Measurements from ENCODE around the gene DHX35. TPM values are rescaled to one million over a fixed set of nuclear protein-coding genes. Genes with fewer than 3 reads are reported as not detected.

Gene DHX35
- 10 to 100 TPM in 4 of 6 donors, 1 to 10 TPM in 2; 9.6 to 40.9 (median 12.0) TPM for total RNA-seq

- TF ChIP-seq POLR2A (IDR thresholded peaks at IDR 0.05), result peak in 2 of 4 donors; percentile 62 to 64
- TF ChIP-seq EP300 (IDR thresholded peaks at IDR 0.05), result no peak
- TF ChIP-seq CTCF (IDR thresholded peaks at IDR 0.05), result peak in 2 of 6 experiments; percentile 10 to 27
- peak; percentile 55 to 72 for TF ChIP-seq POLR2AphosphoS5 (IDR thresholded peaks at IDR 0.05)
- H3K27ac ChIP-seq, result peak within 1 kb of the TSS; percentile 86 to 90 (median 88)
- peaks cover 0 to 5% (median 0%) of the 10 kb centered on the region in 4 donors for H3K36me3 ChIP-seq
- H3K4me3 ChIP-seq, result peak within 1 kb of the TSS; percentile 87 to 96 (median 92)
- H3K4me1 ChIP-seq, result peaks cover 9 to 14% (median 14%) of the 10 kb centered on the region in 4 donors
- H3K27me3 ChIP-seq, result no peaks in the 10 kb centered on the region
- ATAC-seq (ENCODE audit: low FRiP score in 2 of 2) (peak; percentile 100), DNase-seq (peak; percentile 99 to 100)
- WGBS, 2 donors, result 1% methylated on average over 13 to 43 of the region's 70 CpGs
- no peaks in the 10 kb centered on the region for H3K9me3 ChIP-seq
These were observed at the start of gene DHX35 for GRCh38 chr20:38962044-38962927. TSS of gene DHX35 (plus strand) at chr20:38962344. CDS start at chr20:38962368, 24 bp downstream.

GRCh38 chr20:38915355-38915754 lies 46.8 kb upstream of the DHX35 start:
- no peak overlapping the region for H3K4me3 ChIP-seq
- H3K9me3 ChIP-seq, result no peaks in the 10 kb centered on the region
- 93 to 97% methylated on average over 7 of the region's 7 CpGs for WGBS, 2 donors
- no peaks in the 10 kb centered on the region for H3K27me3 ChIP-seq
- TF ChIP-seq EP300 (IDR thresholded peaks at IDR 0.05), result no peak
- no peak for TF ChIP-seq POLR2A (IDR thresholded peaks at IDR 0.05)
- no peak for TF ChIP-seq POLR2AphosphoS5 (IDR thresholded peaks at IDR 0.05)
- no peak for TF ChIP-seq CTCF (IDR thresholded peaks at IDR 0.05)
- H3K27ac ChIP-seq, result no peak overlapping the region
- ATAC-seq (ENCODE audit: low FRiP score in 2 of 2) (no peak), DNase-seq (no peak)
- no peaks in the 10 kb centered on the region for H3K4me1 ChIP-seq
- peaks cover 0 to 22% (median 9%) of the 10 kb centered on the region in 4 donors for H3K36me3 ChIP-seq

- Histone ChIP-seq H3K4me3 (no peak overlapping the region), H3K27ac (no peak overlapping the region), H3K9me3 (no peaks in the 10 kb centered on the region), H3K27me3 (no peaks in the 10 kb centered on the region), H3K4me1 (no peaks in the 10 kb centered on the region), H3K36me3 (peaks cover 0 to 32% (median 11%) of the 10 kb centered on the region in 4 donors)
- no peak for TF ChIP-seq POLR2A (IDR thresholded peaks at IDR 0.05)
- TF ChIP-seq POLR2AphosphoS5 (IDR thresholded peaks at IDR 0.05), result no peak
- TF ChIP-seq EP300 (IDR thresholded peaks at IDR 0.05), result no peak
- TF ChIP-seq CTCF (IDR thresholded peaks at IDR 0.05), result no peak
- no peak for ATAC-seq (ENCODE audit: low FRiP score in 2 of 2)
- DNase-seq, result no peak
- WGBS, 2 donors, result 82 to 84% methylated on average over 4 of the region's 4 CpGs
These were observed 44.5 kb upstream of the DHX35 start for GRCh38 chr20:38917657-38918056.

GRCh38 chr20:38918172-38918571 lies 44.0 kb upstream of the DHX35 start:
- no peak overlapping the region for H3K27ac ChIP-seq
- TF ChIP-seq CTCF (IDR thresholded peaks at IDR 0.05) (no peak), POLR2A (IDR thresholded peaks at IDR 0.05) (no peak), POLR2AphosphoS5 (IDR thresholded peaks at IDR 0.05) (no peak), EP300 (IDR thresholded peaks at IDR 0.05) (no peak)
- H3K4me1 ChIP-seq, result no peaks in the 10 kb centered on the region
- peaks cover 0 to 32% (median 10%) of the 10 kb centered on the region in 4 donors for H3K36me3 ChIP-seq
- no peak overlapping the region for H3K4me3 ChIP-seq
- no peaks in the 10 kb centered on the region for H3K9me3 ChIP-seq
- H3K27me3 ChIP-seq, result no peaks in the 10 kb centered on the region
- 93 to 97% methylated on average over 19 of the region's 19 CpGs for WGBS, 2 donors
- DNase-seq (peak in 1 of 2 donors; percentile 63), ATAC-seq (ENCODE audit: low FRiP score in 2 of 2) (no peak)
